Thyroid gland (tissue), 4 donors: ENCODE results near the gene WRAP73.

ENCODE experiments used
- CTCF ChIP-seq, 6 experiments: fragments of 200-600 bp in 3 of 6; fragments of 450-650 bp in 3 of 6; sonication (generic) in 3 of 6; IDR thresholded peaks; one replicate each; pipeline ENCODE4 v1.5.1; 2016 to 2019; ENCODE audit warnings: antibody characterized with exemption in 6 of 6, mild to moderate bottlenecking in 2 of 6, inconsistent platforms in 1 of 6, moderate library complexity in 1 of 6
- POLR2A ChIP-seq, 2 donors: fragments of 450-650 bp; IDR thresholded peaks; one replicate each; pipeline ENCODE4 v1.6.1; 2017; ENCODE audit warnings: antibody characterized with exemption in 2 of 2, mild to moderate bottlenecking in 2 of 2, moderate library complexity in 1 of 2

GRCh38 chr1:3618531-3618880 lies 31.4 kb downstream of the WRAP73 start:
- no peak for TF ChIP-seq CTCF (IDR thresholded peaks at IDR 0.05)
- no peak for TF ChIP-seq POLR2A (IDR thresholded peaks at IDR 0.05)
